ENCODE data around the gene RBFOX1. TPM values are rescaled to one million over a fixed set of nuclear protein-coding genes. Genes with fewer than 3 reads are reported as not detected.

Gene RBFOX1
- total RNA-seq, 1 donor from 2014 or later = 0.84 TPM

- Mint-ChIP-seq H3K4me3 (ENCODE audit: unreplicated experiment) (no peak overlapping the region), H3K27ac (ENCODE audit: unreplicated experiment) (no peak overlapping the region), H3K27me3 (ENCODE audit: low read depth, unreplicated experiment) (peaks cover 2% of the 10 kb centered on the region), H3K36me3 (ENCODE audit: low read depth, unreplicated experiment) (no peaks in the 10 kb centered on the region), H3K9me3 (ENCODE audit: unreplicated experiment) (peaks cover 4% of the 10 kb centered on the region), H3K4me1 (ENCODE audit: low read depth, unreplicated experiment) (no peaks in the 10 kb centered on the region)
- Histone ChIP-seq H3K9me3 (ENCODE audit: insufficient read depth, low read depth, low read length) (peaks cover 2% of the 10 kb centered on the region), H3K79me2 (ENCODE audit: insufficient read depth, low read length) (no peaks in the 10 kb centered on the region), H3K4me1 (ENCODE audit: insufficient read depth, low read length) (no peaks in the 10 kb centered on the region), H4K20me1 (ENCODE audit: insufficient read depth, low read length) (no peaks in the 10 kb centered on the region), H3K27me3 (ENCODE audit: insufficient read depth, low read length) (no peaks in the 10 kb centered on the region), H3K36me3 (ENCODE audit: insufficient read depth, low read length) (no peaks in the 10 kb centered on the region), H3K9ac (ENCODE audit: low read length) (no peak overlapping the region), H3K27ac (ENCODE audit: low read depth, low read length) (no peak overlapping the region), H3K4me3 (ENCODE audit: insufficient read depth, low read depth, low read length) (no peak overlapping the region), H3K4me2 (ENCODE audit: low read length) (no peak overlapping the region), H2AFZ (ENCODE audit: low read depth, low read length) (no peak overlapping the region)
- FAIRE-seq (no peak), DNase-seq (ENCODE audit: low read depth) (no peak)
- TF ChIP-seq EZH2 (IDR thresholded peaks at IDR 0.05; ENCODE audit: insufficient read depth, low read length) (no peak), CTCF (IDR thresholded peaks at IDR 0.05; ENCODE audit: insufficient read depth, low read depth, low read length) (no peak)
Observed at GRCh38 chr16:7390974-7391373, 58.3 kb downstream of the RBFOX1 start.

- Mint-ChIP-seq H3K9me3 (ENCODE audit: unreplicated experiment) (peaks cover 4% of the 10 kb centered on the region), H3K4me1 (ENCODE audit: low read depth, unreplicated experiment) (no peaks in the 10 kb centered on the region), H3K4me3 (ENCODE audit: unreplicated experiment) (no peak overlapping the region), H3K27ac (ENCODE audit: unreplicated experiment) (no peak overlapping the region), H3K27me3 (ENCODE audit: low read depth, unreplicated experiment) (peaks cover 1% of the 10 kb centered on the region), H3K36me3 (ENCODE audit: low read depth, unreplicated experiment) (no peaks in the 10 kb centered on the region)
- no peak overlapping the region for H3K4me2 ChIP-seq (ENCODE audit: low read length)
- H3K27ac ChIP-seq (ENCODE audit: low read depth, low read length) = no peak overlapping the region
- H3K4me3 ChIP-seq (ENCODE audit: insufficient read depth, low read depth, low read length) = no peak overlapping the region
- H3K9ac ChIP-seq (ENCODE audit: low read length) = no peak overlapping the region
- H3K27me3 ChIP-seq (ENCODE audit: insufficient read depth, low read length) = no peaks in the 10 kb centered on the region
- no peaks in the 10 kb centered on the region for H3K4me1 ChIP-seq (ENCODE audit: insufficient read depth, low read length)
- FAIRE-seq (no peak), DNase-seq (ENCODE audit: low read depth) (no peak)
- peaks cover 2% of the 10 kb centered on the region for H3K9me3 ChIP-seq (ENCODE audit: insufficient read depth, low read depth, low read length)
- H4K20me1 ChIP-seq (ENCODE audit: insufficient read depth, low read length) = no peaks in the 10 kb centered on the region
- no peaks in the 10 kb centered on the region for H3K79me2 ChIP-seq (ENCODE audit: insufficient read depth, low read length)
- no peaks in the 10 kb centered on the region for H3K36me3 ChIP-seq (ENCODE audit: insufficient read depth, low read length)
- no peak overlapping the region for H2AFZ ChIP-seq (ENCODE audit: low read depth, low read length)
- TF ChIP-seq CTCF (IDR thresholded peaks at IDR 0.05; ENCODE audit: insufficient read depth, low read depth, low read length) (no peak), EZH2 (IDR thresholded peaks at IDR 0.05; ENCODE audit: insufficient read depth, low read length) (no peak)
Observed at GRCh38 chr16:7391694-7392093, 59.0 kb downstream of the RBFOX1 start.

GRCh38 chr16:7392206-7392605 is 59.6 kb downstream of the RBFOX1 start:
- Histone ChIP-seq H4K20me1 (ENCODE audit: insufficient read depth, low read length) (no peaks in the 10 kb centered on the region), H2AFZ (ENCODE audit: low read depth, low read length) (no peak overlapping the region), H3K4me3 (ENCODE audit: insufficient read depth, low read depth, low read length) (no peak overlapping the region), H3K79me2 (ENCODE audit: insufficient read depth, low read length) (no peaks in the 10 kb centered on the region), H3K27me3 (ENCODE audit: insufficient read depth, low read length) (no peaks in the 10 kb centered on the region), H3K36me3 (ENCODE audit: insufficient read depth, low read length) (no peaks in the 10 kb centered on the region), H3K4me1 (ENCODE audit: insufficient read depth, low read length) (no peaks in the 10 kb centered on the region), H3K9ac (ENCODE audit: low read length) (no peak overlapping the region), H3K4me2 (ENCODE audit: low read length) (no peak overlapping the region), H3K9me3 (ENCODE audit: insufficient read depth, low read depth, low read length) (peaks cover 2% of the 10 kb centered on the region), H3K27ac (ENCODE audit: low read depth, low read length) (no peak overlapping the region)
- Mint-ChIP-seq H3K9me3 (ENCODE audit: unreplicated experiment) (peaks cover 4% of the 10 kb centered on the region), H3K36me3 (ENCODE audit: low read depth, unreplicated experiment) (no peaks in the 10 kb centered on the region), H3K4me1 (ENCODE audit: low read depth, unreplicated experiment) (no peaks in the 10 kb centered on the region), H3K27ac (ENCODE audit: unreplicated experiment) (no peak overlapping the region), H3K4me3 (ENCODE audit: unreplicated experiment) (no peak overlapping the region), H3K27me3 (ENCODE audit: low read depth, unreplicated experiment) (no peaks in the 10 kb centered on the region)
- DNase-seq (ENCODE audit: low read depth) = no peak
- FAIRE-seq = no peak
- TF ChIP-seq CTCF (IDR thresholded peaks at IDR 0.05; ENCODE audit: insufficient read depth, low read depth, low read length) = no peak
